ENCODE results near the gene TBC1D5.

Gene TBC1D5

GRCh38 chr3:17479681-17480405, 262.6 kb downstream of the TBC1D5 start:
- DNase-seq = no peak

GRCh38 chr3:17478673-17479072, 263.8 kb downstream of the TBC1D5 start:
- DNase-seq = no peak

GRCh38 chr3:17473761-17474160, 268.7 kb downstream of the TBC1D5 start:
- DNase-seq = no peak

GRCh38 chr3:17469954-17470353, 272.5 kb downstream of the TBC1D5 start:
- DNase-seq = no peak

DNA sequence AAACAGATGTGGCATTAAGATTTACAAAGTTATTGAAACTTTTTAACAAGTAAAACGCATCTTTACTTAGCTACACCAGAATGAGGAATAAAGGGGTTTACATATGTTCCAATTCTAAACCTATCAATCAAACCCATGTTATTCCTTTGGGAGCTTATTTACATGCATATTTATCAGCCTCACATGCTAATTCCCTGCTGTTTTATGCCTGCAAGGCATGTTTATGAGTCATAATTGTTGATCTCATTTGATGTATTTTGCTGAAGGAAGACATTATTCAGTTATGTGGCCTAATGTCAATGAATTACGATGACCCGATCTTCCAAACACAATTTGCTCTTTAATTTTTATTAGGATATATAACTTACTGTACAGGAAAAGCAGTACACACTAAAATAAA, 272.9 kb downstream of the TBC1D5 start:
- DNase-seq = no peak

DNA sequence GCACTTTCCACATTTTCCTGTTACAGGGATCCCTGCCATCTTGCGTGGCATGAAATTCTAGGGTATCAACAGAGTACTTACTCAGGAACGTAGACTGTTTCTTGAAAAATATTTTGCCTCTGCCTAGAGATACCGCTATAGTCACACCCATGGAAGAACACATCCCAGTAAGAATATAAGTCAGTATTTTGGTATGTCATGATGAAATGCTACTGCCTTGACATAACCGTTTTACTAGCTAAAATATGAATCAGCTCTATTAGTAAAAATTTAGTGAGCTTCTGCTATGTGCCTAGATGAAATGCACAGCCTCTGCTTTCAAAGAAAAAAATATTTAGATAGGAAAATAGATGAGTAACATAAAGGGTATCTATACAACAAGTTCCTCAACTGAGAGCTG, 276.4 kb downstream of the TBC1D5 start:
- no peak for DNase-seq

DNA sequence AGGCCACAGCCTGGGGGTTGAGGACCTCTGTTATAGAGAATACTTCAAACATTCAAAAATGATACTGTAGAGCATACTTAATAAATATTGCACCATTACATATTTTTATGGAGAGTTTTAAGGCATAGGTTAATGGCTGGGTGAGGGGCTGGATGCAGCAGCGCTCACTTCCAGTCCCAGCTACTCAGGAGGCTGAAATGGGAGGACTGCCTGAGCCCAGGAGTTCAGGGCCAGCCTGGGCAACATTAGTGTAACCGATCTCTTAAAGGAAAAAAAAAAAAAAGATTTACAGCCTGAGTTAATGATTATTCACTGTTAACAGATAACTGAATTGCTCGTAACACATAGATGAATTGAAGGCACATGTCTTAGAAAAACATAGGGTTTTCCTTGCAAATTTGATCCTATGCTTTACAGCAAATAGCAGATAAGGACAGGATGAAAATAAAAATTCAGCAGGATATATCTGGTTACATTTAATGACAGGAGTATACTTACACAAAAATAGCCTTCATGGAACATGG, 282.9 kb downstream of the TBC1D5 start:
- no peak for DNase-seq

GRCh38 chr3:17456650-17457049, 285.8 kb downstream of the TBC1D5 start:
- DNase-seq = no peak

- DNase-seq = no peak
Measured at GRCh38 chr3:17456046-17456445, 286.4 kb downstream of the TBC1D5 start.

DNA sequence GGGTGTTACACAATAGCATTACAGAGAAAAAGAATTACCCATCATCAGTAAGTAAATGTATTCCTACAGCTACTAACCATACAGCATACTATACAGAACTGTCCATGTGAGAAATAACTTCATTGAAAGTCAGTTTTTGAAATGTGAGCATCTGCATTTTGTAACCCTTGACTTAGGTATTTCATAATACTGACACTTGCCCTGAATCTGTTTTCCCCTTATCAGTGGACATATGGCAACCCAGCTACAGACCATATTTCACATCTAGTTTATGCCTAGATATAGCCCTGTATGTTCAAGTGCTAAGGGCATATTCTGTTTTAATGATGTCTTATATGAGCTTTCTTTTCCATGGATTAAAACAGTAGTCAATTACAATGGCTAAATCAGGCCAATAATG, 297.6 kb downstream of the TBC1D5 start:
- DNase-seq = no peak

DNA sequence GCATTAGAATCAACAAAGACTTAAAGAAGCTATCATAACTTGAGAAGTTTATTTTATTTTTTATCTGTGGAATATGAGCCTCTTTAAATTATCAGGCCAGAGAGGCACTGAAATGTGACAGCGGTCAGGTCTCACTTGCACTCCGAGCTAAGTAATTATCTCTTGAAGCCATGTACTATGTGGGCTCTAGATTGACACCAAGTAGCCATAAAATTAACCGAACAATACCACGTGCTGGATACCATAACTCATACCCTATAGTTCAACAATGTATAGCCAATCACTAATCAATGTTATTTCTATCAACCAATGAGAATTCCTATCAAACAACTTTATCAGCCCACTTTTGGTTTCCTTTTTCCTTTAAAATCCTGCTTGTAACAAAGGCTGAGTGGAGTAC, 299.3 kb downstream of the TBC1D5 start:
- no peak for DNase-seq

DNA sequence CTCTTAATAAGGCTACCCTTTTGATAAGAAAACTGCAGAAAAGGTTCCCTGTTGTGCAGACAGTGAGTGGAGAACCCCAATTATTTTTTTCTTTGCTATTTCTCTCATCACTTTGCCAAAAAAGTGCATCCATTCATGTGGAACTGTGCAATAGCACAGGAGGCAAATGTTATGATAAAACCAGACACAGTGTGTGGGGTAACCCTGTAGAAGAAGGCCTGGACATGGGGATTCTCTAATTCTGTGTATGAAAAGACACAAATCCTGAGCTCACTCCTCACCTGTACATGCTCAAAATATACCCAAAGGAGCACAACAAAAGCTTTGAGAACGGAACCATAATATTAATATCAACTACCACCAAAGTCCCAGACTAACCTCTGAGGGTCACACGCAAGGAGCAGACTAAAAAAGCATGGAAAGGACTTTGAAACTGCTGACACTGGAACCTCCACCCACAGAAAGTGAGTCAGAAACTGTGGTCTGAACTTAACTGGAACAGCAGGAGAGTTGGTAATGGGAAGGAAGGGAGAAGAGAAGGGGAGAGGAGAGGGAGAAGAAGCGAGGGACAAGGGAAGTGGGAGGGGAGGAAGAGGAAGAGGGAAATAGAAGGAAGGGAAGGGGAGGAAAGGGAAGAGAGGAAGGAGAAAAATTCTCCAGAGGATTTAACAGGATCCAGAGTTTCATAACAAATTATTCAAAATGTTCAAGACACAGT, 299.9 kb downstream of the TBC1D5 start:
- DNase-seq = no peak

DNA sequence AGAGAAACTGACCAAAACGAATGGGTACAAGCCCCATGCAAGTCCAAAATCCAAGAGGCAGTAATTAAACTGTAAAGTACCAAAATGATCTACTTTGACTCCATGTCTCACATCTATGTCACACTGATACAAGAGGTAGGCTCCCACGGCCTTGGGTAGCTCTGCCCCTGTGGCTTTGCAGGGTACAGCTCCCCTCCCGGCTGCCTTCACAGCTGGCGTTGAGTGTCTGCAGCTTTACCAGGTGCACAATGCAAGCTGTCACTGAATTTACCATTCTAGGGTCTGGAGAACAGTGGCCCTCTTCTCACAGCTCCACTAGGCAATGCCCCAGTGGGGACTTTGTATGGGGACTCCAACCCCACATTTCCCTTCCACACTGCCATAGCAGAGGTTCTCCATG, 308.6 kb downstream of the TBC1D5 start:
- DNase-seq = no peak

GRCh38 chr3:17432236-17432635, 310.2 kb downstream of the TBC1D5 start:
- no peak for DNase-seq

DNA sequence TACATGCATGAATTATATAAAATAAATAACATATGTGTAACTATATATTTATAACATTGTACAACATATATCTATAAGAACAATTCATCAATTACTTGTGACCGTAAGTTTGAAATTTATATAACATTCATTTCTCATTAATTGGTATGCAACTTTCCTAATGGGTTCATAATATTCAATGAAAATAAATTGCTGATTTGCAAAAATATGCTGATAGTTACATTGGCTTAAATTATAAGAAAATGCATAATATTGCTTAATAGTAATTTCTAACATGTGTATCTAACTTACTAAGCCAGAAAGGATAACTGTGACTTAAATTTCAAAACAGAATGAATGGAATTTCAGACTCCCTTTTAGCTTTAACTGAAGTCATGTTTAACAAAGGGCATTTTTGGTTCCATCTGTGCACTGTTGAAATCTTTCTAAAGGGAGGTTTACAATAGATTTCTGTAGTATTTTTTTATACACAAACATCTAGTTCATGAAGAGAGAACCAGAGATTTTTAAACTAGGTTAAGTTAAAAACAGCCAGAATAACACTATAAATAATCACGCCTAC, 310.9 kb downstream of the TBC1D5 start:
- no peak for DNase-seq

DNA sequence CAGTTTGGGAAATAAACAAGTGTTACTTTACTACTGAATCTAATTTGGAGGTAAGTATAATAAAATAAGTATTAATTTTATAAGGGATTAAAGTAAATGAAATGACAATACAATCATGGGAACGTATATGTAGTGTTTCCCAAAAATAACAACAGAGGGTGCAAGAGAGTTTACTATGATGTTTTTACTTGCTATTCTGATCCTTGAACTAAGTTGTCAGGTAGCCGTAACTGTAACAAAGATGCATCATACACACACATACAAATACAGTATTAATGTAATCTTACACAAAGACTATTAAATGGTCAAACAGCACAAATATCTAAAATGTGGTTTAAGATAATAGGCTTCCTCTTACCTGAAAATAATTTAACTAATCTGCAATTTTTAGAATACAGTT, 311.4 kb downstream of the TBC1D5 start:
- DNase-seq = no peak

DNA sequence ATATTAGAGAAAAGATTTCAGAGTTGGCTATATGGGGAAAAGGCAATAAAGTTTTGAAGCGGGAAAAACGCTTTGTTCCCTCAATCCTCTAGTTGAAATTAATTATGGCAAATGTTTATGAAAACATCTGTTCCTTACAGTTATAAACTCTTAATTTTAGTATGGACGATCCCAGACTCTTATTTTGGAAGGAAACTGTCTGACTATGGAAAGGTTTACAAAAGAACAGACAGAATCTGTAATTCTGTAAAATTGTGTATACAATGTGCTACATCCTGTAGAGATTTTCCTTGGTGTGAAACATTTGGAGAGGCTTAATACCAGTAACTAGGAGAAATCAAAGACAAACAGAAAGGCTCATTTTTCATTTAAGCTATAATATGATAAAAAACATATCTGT, 311.8 kb downstream of the TBC1D5 start:
- DNase-seq = no peak

GRCh38 chr3:17423786-17424536, 318.5 kb downstream of the TBC1D5 start:
- DNase-seq = no peak

DNA sequence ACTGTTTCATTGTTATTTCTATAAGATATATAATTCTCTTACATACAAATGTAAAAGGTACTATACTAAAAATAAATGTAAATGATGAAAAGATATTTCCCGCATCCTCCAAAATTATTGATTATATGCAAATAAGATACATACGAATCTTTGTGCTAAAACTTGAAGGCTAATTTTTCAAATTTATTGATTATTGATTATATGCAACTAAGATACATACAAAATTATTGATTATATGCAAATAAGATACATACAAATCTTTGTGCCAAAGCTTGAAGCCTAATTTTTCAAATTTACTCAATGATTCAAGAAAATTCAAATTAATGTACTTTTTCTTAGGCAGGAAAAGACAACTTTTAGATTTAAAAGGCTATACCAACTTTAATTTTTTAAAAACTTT, 319.8 kb downstream of the TBC1D5 start:
- no peak for DNase-seq

DNA sequence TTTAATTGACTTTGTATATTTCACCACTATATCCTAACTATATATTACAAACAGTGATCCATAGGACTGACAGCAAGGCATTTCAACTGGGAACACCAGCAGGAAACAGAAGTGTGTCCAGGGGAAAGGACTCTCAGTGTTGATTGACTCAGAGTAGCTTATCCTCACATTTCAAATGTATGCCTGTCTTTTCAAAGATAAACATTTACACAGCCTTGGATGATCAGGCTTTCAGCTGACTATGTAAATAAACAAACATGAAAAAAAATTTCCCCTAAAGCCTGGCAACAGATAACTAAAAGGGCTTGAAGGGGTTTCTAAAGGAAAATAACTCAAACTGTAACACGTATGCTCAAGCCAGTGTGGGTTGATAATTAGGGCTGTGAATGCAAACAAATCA, 321.8 kb downstream of the TBC1D5 start:
- DNase-seq = no peak

DNA sequence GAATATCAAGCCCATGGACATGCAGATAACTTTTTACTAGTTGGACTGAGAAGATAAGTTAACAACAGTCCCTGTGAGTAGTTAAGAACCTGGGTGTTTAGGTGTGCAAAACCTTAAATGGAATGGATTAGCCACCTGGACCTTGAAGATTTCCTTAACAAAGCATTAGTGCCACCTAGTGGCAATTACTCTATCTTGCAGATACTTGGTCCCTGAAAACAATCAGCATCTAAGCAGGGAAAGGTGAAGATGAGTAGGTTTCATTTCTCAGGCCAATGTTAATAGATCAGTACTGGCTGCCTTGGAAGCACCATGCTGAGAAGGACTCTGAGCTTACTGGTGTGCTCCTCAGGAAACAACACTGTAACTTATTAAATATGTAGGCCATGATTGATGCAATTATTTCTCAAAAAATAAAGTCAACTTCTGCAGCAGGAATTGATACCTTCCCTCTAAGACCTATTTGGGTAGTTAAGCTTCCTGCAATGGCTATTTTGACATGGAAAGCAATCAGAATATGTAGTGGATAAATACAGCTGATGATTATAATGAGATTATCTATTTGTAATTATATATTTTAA, 329.4 kb downstream of the TBC1D5 start:
- no peak for DNase-seq
